HEK293 (cell line): Measurements from ENCODE around the gene NFATC3.

ENCODE experiments used
- GFI1B ChIP-seq: fragments of 450-650 bp; formaldehyde crosslinking; IDR thresholded peaks from 2 replicates; pipeline ENCODE4 v1.5.1; 2016; ENCODE audit warnings: missing biosample characterization, missing genetic modification characterization
- GLIS1 ChIP-seq: fragments of 450-650 bp; formaldehyde crosslinking; IDR thresholded peaks from 2 replicates; pipeline ENCODE4 v1.5.1; 2016; ENCODE audit warnings: missing biosample characterization, missing genetic modification characterization
- MYNN ChIP-seq: fragments of 450-650 bp; formaldehyde crosslinking; IDR thresholded peaks from 2 replicates; pipeline ENCODE4 v1.5.1; 2016; ENCODE audit warnings: missing biosample characterization, missing genetic modification characterization, borderline replicate concordance
- OSR2 ChIP-seq: fragments of 450-650 bp; formaldehyde crosslinking; IDR thresholded peaks from 2 replicates; pipeline ENCODE4 v1.5.1; 2016; ENCODE audit warnings: missing biosample characterization, missing genetic modification characterization
- OVOL3 ChIP-seq: fragments of 450-650 bp; formaldehyde crosslinking; IDR thresholded peaks from 2 replicates; pipeline ENCODE4 v1.5.1; 2016; ENCODE audit warnings: missing biosample characterization, missing genetic modification characterization
- RBAK ChIP-seq: fragments of 450-650 bp; formaldehyde crosslinking; IDR thresholded peaks from 2 replicates; pipeline ENCODE4 v1.5.1; 2016; ENCODE audit warnings: missing biosample characterization, missing genetic modification characterization
- SP3 ChIP-seq: fragments of 450-650 bp; formaldehyde crosslinking; IDR thresholded peaks from 2 replicates; pipeline ENCODE4 v1.5.1; 2016; ENCODE audit warnings: missing biosample characterization, missing genetic modification characterization
- YY1 ChIP-seq: fragments of 450-650 bp; formaldehyde crosslinking; IDR thresholded peaks from 2 replicates; pipeline ENCODE4 v1.5.1; 2018; ENCODE audit warnings: missing biosample characterization, missing genetic modification characterization
- ZFP37 ChIP-seq: fragments of 450-650 bp; formaldehyde crosslinking; IDR thresholded peaks from 2 replicates; pipeline ENCODE4 v1.5.1; 2016; ENCODE audit warnings: missing biosample characterization, missing genetic modification characterization
- ZNF155 ChIP-seq: fragments of 450-650 bp; formaldehyde crosslinking; IDR thresholded peaks from 2 replicates; pipeline ENCODE4 v1.5.1; 2016; ENCODE audit warnings: missing biosample characterization, missing genetic modification characterization
- ZNF157 ChIP-seq: fragments of 450-650 bp; formaldehyde crosslinking; IDR thresholded peaks from 2 replicates; pipeline ENCODE4 v1.5.1; 2016; ENCODE audit warnings: missing biosample characterization, missing genetic modification characterization
- ZNF239 ChIP-seq: fragments of 450-650 bp; formaldehyde crosslinking; IDR thresholded peaks from 2 replicates; pipeline ENCODE4 v1.5.1; 2016; ENCODE audit warnings: missing biosample characterization, missing genetic modification characterization
- ZNF311 ChIP-seq: fragments of 450-650 bp; formaldehyde crosslinking; IDR thresholded peaks from 2 replicates; pipeline ENCODE4 v1.5.1; 2017; ENCODE audit warnings: missing biosample characterization, missing genetic modification characterization, borderline replicate concordance
- ZNF354C ChIP-seq: fragments of 450-650 bp; formaldehyde crosslinking; IDR thresholded peaks from 2 replicates; pipeline ENCODE4 v1.5.1; 2016; ENCODE audit warnings: missing biosample characterization, missing genetic modification characterization, low read depth, borderline replicate concordance
- ZNF37A ChIP-seq: fragments of 450-650 bp; IDR thresholded peaks from 2 replicates; pipeline ENCODE4 v1.5.1; 2018; ENCODE audit warnings: missing biosample characterization, missing genetic modification characterization
- ZNF501 ChIP-seq: fragments of 450-650 bp; formaldehyde crosslinking; IDR thresholded peaks from 2 replicates; pipeline ENCODE4 v1.5.1; 2016; ENCODE audit warnings: missing biosample characterization, missing genetic modification characterization
- ZNF561 ChIP-seq: fragments of 450-650 bp; IDR thresholded peaks from 2 replicates; pipeline ENCODE4 v1.5.1; 2018; ENCODE audit warnings: missing biosample characterization, missing genetic modification characterization, borderline replicate concordance
- ZNF571 ChIP-seq: fragments of 450-650 bp; formaldehyde crosslinking; IDR thresholded peaks from 2 replicates; pipeline ENCODE4 v1.5.0; 2017; ENCODE audit warnings: missing biosample characterization, missing genetic modification characterization
- ZNF600 ChIP-seq: fragments of 450-650 bp; formaldehyde crosslinking; IDR thresholded peaks from 2 replicates; pipeline ENCODE4 v1.5.1; 2016; ENCODE audit warnings: missing biosample characterization, missing genetic modification characterization
- ZNF707 ChIP-seq: fragments of 450-650 bp; formaldehyde crosslinking; IDR thresholded peaks from 2 replicates; pipeline ENCODE4 v1.5.1; 2016; ENCODE audit warnings: missing biosample characterization, missing genetic modification characterization
- ZNF830 ChIP-seq: fragments of 450-650 bp; IDR thresholded peaks from 2 replicates; pipeline ENCODE4 v1.5.0; 2018; ENCODE audit warnings: missing biosample characterization, missing genetic modification characterization, low read depth, mild to moderate bottlenecking, moderate library complexity
- ZNF843 ChIP-seq: fragments of 450-650 bp; formaldehyde crosslinking; IDR thresholded peaks from 2 replicates; pipeline ENCODE4 v1.5.1; 2016; ENCODE audit warnings: missing biosample characterization, missing genetic modification characterization
- ZXDB ChIP-seq: fragments of 450-650 bp; formaldehyde crosslinking; IDR thresholded peaks from 2 replicates; pipeline ENCODE4 v1.5.1; 2016; ENCODE audit warnings: missing biosample characterization, missing genetic modification characterization
- TF ChIP-seq, protein P1 (sequence below): fragments of 450-650 bp; formaldehyde crosslinking; IDR thresholded peaks from 2 replicates; pipeline ENCODE4 v1.5.1; 2016; ENCODE audit warnings: missing biosample characterization, missing genetic modification characterization
- TF ChIP-seq, protein P2 (sequence below): fragments of 450-650 bp; formaldehyde crosslinking; IDR thresholded peaks from 2 replicates; pipeline ENCODE4 v1.5.1; 2016; ENCODE audit warnings: missing biosample characterization, missing genetic modification characterization
- TF ChIP-seq, protein P3 (sequence below): fragments of 450-650 bp; formaldehyde crosslinking; IDR thresholded peaks from 2 replicates; pipeline ENCODE4 v1.5.1; 2016; ENCODE audit warnings: missing biosample characterization, missing genetic modification characterization
- TF ChIP-seq, protein P4 (sequence below): fragments of 450-650 bp; formaldehyde crosslinking; IDR thresholded peaks from 2 replicates; pipeline ENCODE4 v1.5.1; 2016; ENCODE audit warnings: missing biosample characterization, missing genetic modification characterization, borderline replicate concordance
- TF ChIP-seq, protein P5 (sequence below): fragments of 450-650 bp; formaldehyde crosslinking; IDR thresholded peaks from 2 replicates; pipeline ENCODE4 v1.5.1; 2016; ENCODE audit warnings: missing biosample characterization, missing genetic modification characterization, borderline replicate concordance

The NFATC3 gene

DNA sequence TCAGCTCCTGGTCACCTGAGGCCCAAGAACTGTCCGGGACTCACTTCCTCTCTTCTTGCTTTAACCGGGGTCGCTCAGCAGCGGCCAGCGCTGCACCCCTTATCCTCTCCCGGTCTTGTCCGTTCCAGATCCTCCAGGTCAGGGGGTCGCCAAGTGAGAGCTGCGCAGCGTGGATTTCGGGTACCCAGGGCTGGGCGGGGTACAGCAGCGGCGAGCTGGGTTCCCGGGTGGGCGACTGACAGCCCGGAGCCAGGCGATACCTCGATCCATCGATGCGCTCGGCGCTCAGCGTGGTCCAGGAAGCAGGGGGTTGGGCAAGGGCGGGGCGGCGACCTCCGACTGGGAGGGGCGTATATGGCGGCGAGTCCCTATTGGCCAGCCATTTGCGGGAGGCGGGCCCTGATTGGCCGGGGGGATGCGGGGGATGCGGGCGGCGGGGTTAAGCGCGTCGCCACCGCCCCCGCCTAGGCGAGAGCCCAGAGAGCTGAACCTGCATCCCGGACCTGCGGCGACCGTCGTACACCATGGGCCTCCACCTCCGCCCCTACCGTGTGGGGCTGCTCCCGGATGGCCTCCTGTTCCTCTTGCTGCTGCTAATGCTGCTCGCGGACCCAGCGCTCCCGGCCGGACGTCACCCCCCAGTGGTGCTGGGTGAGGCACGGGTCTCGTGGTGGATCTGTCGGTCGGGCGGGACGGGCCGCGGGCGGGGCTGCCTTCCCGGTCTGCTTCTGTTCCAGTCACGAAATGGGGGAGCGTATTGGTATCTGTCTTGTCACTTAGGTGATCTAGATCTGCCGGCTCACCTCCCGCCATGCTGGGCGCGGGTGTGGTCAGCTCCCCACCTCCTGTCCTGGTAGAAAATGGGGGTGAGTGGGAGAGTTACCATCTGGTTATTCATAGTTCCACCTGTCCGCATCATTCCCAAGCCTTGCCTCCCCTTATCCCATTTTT lies 160.0 kb downstream of the NFATC3 start, which contains the start of gene PLA2G15 (continued):
- TF ChIP-seq ZFP37 (peak; percentile 38; the same call in 1 of the 2 replicates), ZNF311 (tag by site-specific recombination) (no peak), OSR2 (peak; percentile 12; the same call in 1 of the 2 replicates), ZXDB (tag by site-specific recombination) (peak; percentile 92), ZNF501 (tag by site-specific recombination) (peak; percentile 55; the same call in 1 of the 2 replicates), ZNF37A (no peak), RBAK (tag by site-specific recombination) (no peak), MYNN (tag by site-specific recombination) (no peak), ZNF843 (0 out of 2 replicates have a peak, but pooled peaks have one; percentile 47), ZNF155 (tag by site-specific recombination) (no peak), YY1 (tag by site-specific recombination) (no peak), ZNF354C (tag by site-specific recombination) (no peak), GLIS1 (tag by site-specific recombination) (peak; percentile 56), ZNF600 (tag by site-specific recombination) (peak; percentile 92), ZNF561 (no peak; the same call in 1 of the 2 replicates), ZNF830 (tag by site-specific recombination) (no peak), GFI1B (tag by site-specific recombination) (no peak), ZNF239 (tag by site-specific recombination) (no peak), ZNF157 (tag by site-specific recombination) (no peak), ZNF571 (tag by site-specific recombination) (no peak), SP3 (tag by site-specific recombination) (peak; percentile 97), OVOL3 (tag by site-specific recombination) (no peak), ZNF707 (no peak)
- TF ChIP-seq, protein P1, sequence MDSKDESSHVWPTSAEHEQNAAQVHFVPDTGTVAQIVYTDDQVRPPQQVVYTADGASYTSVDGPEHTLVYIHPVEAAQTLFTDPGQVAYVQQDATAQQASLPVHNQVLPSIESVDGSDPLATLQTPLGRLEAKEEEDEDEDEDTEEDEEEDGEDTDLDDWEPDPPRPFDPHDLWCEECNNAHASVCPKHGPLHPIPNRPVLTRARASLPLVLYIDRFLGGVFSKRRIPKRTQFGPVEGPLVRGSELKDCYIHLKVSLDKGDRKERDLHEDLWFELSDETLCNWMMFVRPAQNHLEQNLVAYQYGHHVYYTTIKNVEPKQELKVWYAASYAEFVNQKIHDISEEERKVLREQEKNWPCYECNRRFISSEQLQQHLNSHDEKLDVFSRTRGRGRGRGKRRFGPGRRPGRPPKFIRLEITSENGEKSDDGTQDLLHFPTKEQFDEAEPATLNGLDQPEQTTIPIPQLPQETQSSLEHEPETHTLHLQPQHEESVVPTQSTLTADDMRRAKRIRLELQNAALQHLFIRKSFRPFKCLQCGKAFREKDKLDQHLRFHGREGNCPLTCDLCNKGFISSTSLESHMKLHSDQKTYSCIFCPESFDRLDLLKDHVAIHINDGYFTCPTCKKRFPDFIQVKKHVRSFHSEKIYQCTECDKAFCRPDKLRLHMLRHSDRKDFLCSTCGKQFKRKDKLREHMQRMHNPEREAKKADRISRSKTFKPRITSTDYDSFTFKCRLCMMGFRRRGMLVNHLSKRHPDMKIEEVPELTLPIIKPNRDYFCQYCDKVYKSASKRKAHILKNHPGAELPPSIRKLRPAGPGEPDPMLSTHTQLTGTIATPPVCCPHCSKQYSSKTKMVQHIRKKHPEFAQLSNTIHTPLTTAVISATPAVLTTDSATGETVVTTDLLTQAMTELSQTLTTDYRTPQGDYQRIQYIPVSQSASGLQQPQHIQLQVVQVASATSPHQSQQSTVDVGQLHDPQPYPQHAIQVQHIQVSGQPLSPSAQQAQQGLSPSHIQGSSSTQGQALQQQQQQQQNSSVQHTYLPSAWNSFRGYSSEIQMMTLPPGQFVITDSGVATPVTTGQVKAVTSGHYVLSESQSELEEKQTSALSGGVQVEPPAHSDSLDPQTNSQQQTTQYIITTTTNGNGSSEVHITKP (tag by site-specific recombination), result no peak
- TF ChIP-seq, protein P2, sequence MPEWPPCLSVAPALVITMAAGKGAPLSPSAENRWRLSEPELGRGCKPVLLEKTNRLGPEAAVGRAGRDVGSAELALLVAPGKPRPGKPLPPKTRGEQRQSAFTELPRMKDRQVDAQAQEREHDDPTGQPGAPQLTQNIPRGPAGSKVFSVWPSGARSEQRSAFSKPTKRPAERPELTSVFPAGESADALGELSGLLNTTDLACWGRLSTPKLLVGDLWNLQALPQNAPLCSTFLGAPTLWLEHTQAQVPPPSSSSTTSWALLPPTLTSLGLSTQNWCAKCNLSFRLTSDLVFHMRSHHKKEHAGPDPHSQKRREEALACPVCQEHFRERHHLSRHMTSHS (tag by site-specific recombination), result no peak
- TF ChIP-seq, protein P3, sequence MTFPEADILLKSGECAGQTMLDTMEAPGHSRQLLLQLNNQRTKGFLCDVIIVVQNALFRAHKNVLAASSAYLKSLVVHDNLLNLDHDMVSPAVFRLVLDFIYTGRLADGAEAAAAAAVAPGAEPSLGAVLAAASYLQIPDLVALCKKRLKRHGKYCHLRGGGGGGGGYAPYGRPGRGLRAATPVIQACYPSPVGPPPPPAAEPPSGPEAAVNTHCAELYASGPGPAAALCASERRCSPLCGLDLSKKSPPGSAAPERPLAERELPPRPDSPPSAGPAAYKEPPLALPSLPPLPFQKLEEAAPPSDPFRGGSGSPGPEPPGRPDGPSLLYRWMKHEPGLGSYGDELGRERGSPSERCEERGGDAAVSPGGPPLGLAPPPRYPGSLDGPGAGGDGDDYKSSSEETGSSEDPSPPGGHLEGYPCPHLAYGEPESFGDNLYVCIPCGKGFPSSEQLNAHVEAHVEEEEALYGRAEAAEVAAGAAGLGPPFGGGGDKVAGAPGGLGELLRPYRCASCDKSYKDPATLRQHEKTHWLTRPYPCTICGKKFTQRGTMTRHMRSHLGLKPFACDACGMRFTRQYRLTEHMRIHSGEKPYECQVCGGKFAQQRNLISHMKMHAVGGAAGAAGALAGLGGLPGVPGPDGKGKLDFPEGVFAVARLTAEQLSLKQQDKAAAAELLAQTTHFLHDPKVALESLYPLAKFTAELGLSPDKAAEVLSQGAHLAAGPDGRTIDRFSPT (tag by site-specific recombination), result no peak
- TF ChIP-seq, protein P4, sequence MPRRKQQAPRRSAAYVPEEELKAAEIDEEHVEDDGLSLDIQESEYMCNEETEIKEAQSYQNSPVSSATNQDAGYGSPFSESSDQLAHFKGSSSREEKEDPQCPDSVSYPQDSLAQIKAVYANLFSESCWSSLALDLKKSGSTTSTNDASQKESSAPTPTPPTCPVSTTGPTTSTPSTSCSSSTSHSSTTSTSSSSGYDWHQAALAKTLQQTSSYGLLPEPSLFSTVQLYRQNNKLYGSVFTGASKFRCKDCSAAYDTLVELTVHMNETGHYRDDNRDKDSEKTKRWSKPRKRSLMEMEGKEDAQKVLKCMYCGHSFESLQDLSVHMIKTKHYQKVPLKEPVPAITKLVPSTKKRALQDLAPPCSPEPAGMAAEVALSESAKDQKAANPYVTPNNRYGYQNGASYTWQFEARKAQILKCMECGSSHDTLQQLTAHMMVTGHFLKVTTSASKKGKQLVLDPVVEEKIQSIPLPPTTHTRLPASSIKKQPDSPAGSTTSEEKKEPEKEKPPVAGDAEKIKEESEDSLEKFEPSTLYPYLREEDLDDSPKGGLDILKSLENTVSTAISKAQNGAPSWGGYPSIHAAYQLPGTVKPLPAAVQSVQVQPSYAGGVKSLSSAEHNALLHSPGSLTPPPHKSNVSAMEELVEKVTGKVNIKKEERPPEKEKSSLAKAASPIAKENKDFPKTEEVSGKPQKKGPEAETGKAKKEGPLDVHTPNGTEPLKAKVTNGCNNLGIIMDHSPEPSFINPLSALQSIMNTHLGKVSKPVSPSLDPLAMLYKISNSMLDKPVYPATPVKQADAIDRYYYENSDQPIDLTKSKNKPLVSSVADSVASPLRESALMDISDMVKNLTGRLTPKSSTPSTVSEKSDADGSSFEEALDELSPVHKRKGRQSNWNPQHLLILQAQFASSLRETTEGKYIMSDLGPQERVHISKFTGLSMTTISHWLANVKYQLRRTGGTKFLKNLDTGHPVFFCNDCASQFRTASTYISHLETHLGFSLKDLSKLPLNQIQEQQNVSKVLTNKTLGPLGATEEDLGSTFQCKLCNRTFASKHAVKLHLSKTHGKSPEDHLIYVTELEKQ (tag by site-specific recombination), result peak; percentile 28; the same call in 1 of the 2 replicates
- TF ChIP-seq, protein P5, sequence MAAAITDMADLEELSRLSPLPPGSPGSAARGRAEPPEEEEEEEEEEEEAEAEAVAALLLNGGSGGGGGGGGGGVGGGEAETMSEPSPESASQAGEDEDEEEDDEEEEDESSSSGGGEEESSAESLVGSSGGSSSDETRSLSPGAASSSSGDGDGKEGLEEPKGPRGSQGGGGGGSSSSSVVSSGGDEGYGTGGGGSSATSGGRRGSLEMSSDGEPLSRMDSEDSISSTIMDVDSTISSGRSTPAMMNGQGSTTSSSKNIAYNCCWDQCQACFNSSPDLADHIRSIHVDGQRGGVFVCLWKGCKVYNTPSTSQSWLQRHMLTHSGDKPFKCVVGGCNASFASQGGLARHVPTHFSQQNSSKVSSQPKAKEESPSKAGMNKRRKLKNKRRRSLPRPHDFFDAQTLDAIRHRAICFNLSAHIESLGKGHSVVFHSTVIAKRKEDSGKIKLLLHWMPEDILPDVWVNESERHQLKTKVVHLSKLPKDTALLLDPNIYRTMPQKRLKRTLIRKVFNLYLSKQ (tag by site-specific recombination), result no peak
